Cardiac muscle cell (in vitro differentiated cells and primary cell): Measurements from ENCODE around the gene VSTM4. TPM values are rescaled to one million over a fixed set of nuclear protein-coding genes. Genes with fewer than 3 reads are reported as not detected.

ENCODE experiments used
- DNase-seq, 2 donors: peaks; one replicate each; pipeline versions ENCODE4 v3.0.0 to v3.0.0-alpha.2; 2010 to 2017; ENCODE audit warnings: low read depth in 1 of 2, low spot score in 1 of 2
- H3K27ac ChIP-seq: fragments of 200-600 bp; sonication (generic); 2 replicates; pipeline ENCODE4 v1.5.1; 2016
- H3K27me3 ChIP-seq: fragments of 200-600 bp; sonication (generic); 2 replicates; pipeline ENCODE4 v1.6.0; 2016; ENCODE audit warnings: control low read depth
- H3K36me3 ChIP-seq: fragments of 200-600 bp; sonication (generic); 2 replicates; pipeline ENCODE4 v1.5.1; 2016; ENCODE audit warnings: control low read depth
- H3K4me1 ChIP-seq: fragments of 200-600 bp; sonication (generic); 2 replicates; pipeline ENCODE4 v1.8.1; 2017; ENCODE audit warnings: low read depth, mild to moderate bottlenecking, mixed run types
- H3K4me3 ChIP-seq: fragments of 200-600 bp; sonication (generic); 2 replicates; pipeline ENCODE4 v1.5.1; 2016; ENCODE audit warnings: mild to moderate bottlenecking
- H3K9me3 ChIP-seq: fragments of 200-600 bp; sonication (generic); 2 replicates; pipeline ENCODE4 v1.5.1; 2017; ENCODE audit warnings: low read depth, mild to moderate bottlenecking, control low read depth
- polyA plus RNA-seq: library from polyadenylated mRNA; unstranded; fragments of >200 nt; fragmentation: Nextera tagmentation; extraction: Ambion mirVana; gene quantifications from 2 replicates; pipeline ENCODE4 v1.2.1, GENCODE V29; 2016
- total RNA-seq: library from RNA; depleted of rRNA; stranded (reverse); fragments of >200 nt; gene quantifications from 2 replicates; pipeline ENCODE4 v1.2.3, GENCODE V29; 2016
- TF ChIP-seq, protein P1 (sequence below): IDR thresholded peaks from 2 replicates; pipeline ENCODE4 v1.5.1; 2012; ENCODE audit warnings: low read depth, mild to moderate bottlenecking, low read length

The VSTM4 gene
- total and polyA plus RNA-seq, 2 experiments from 2014 or later, result 3.6 to 6.0 TPM

GRCh38 chr10:49161411-49161997, 46.2 kb upstream of the VSTM4 start:
- Histone ChIP-seq H3K4me1 (no peaks in the 10 kb centered on the region), H3K9me3 (no peaks in the 10 kb centered on the region), H3K27ac (no peak overlapping the region), H3K4me3 (no peak overlapping the region), H3K36me3 (no peaks in the 10 kb centered on the region), H3K27me3 (no peaks in the 10 kb centered on the region)
- TF ChIP-seq, protein P1, sequence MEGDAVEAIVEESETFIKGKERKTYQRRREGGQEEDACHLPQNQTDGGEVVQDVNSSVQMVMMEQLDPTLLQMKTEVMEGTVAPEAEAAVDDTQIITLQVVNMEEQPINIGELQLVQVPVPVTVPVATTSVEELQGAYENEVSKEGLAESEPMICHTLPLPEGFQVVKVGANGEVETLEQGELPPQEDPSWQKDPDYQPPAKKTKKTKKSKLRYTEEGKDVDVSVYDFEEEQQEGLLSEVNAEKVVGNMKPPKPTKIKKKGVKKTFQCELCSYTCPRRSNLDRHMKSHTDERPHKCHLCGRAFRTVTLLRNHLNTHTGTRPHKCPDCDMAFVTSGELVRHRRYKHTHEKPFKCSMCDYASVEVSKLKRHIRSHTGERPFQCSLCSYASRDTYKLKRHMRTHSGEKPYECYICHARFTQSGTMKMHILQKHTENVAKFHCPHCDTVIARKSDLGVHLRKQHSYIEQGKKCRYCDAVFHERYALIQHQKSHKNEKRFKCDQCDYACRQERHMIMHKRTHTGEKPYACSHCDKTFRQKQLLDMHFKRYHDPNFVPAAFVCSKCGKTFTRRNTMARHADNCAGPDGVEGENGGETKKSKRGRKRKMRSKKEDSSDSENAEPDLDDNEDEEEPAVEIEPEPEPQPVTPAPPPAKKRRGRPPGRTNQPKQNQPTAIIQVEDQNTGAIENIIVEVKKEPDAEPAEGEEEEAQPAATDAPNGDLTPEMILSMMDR, result peak; percentile 50
- peak; percentile 56 to 59 for DNase-seq

DNA sequence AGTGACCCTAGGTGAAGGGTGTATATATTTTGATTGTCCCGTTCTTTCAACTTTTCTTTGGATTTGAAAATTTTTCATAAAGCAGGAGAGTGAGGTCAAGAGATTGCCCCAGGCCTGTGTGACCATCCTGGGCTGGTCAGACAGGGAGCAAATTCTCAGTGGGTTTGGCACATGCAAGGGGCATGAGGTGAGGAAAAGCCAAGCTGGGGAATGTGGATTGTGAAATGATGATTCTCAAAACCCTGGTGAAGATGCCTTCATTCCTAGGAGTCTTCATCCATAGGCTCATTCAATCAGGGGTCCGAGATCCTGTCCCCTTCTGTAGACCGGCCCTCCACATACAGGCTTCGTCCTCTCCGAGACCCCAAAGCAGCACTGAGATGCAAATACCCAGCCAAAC, 45.5 kb upstream of the VSTM4 start:
- Histone ChIP-seq H3K4me1 (no peaks in the 10 kb centered on the region), H3K9me3 (no peaks in the 10 kb centered on the region), H3K27ac (no peak overlapping the region), H3K4me3 (no peak overlapping the region), H3K36me3 (no peaks in the 10 kb centered on the region), H3K27me3 (no peaks in the 10 kb centered on the region)
- TF ChIP-seq, protein P1, result no peak
- no peak for DNase-seq

DNA sequence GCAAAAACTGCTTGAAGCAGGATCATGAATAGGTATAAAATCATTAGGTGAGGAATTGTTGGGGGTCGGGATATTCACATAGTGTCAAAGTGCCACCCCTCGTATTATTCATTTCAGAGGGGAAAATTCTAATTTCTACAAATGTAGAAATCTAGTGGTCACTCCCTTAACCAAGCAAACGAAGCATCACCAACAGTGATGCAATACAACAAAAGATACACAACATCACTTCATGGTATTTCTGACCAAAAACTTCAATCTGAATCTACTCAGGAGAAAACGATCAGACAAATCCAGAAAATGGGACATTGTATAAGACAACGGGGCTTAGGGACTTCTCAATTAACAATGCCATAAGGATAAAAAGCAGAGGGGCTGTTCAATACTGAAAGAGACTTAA, 44.8 kb upstream of the VSTM4 start:
- Histone ChIP-seq H3K4me1 (no peaks in the 10 kb centered on the region), H3K27me3 (no peaks in the 10 kb centered on the region), H3K27ac (no peak overlapping the region), H3K4me3 (no peak overlapping the region), H3K36me3 (no peaks in the 10 kb centered on the region), H3K9me3 (no peaks in the 10 kb centered on the region)
- DNase-seq, result no peak
- TF ChIP-seq, protein P1, result no peak

DNA sequence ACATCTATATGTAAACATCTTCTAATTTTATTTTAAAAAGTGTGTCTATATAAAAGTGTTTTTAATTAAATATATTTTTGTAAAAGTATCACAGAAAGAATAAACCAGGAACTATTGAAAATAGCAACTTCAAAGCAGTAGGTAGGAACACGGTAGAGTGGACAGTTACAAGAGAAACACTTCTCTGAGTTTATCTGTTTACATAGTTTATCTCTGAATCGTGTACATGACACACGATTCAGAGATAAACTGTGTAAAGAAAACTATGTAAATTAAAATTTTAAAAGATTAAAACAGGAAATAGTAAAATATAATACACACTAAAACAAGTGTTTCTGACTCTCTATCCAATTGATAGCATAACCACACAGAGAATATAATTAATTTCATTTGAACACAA, 43.6 kb upstream of the VSTM4 start:
- Histone ChIP-seq H3K4me3 (no peak overlapping the region), H3K27ac (no peak overlapping the region), H3K9me3 (no peaks in the 10 kb centered on the region), H3K36me3 (no peaks in the 10 kb centered on the region), H3K27me3 (no peaks in the 10 kb centered on the region), H3K4me1 (no peaks in the 10 kb centered on the region)
- TF ChIP-seq, protein P1, result no peak
- DNase-seq, result no peak

- H3K4me3 ChIP-seq, result no peak overlapping the region
- TF ChIP-seq, protein P1, result no peak
- H3K27ac ChIP-seq, result no peak overlapping the region
- H3K36me3 ChIP-seq, result no peaks in the 10 kb centered on the region
- no peak for DNase-seq
- H3K9me3 ChIP-seq, result no peaks in the 10 kb centered on the region
- no peaks in the 10 kb centered on the region for H3K4me1 ChIP-seq
- no peaks in the 10 kb centered on the region for H3K27me3 ChIP-seq
Measured at GRCh38 chr10:49158404-49158803, 43.1 kb upstream of the VSTM4 start.
